Measurements from ENCODE around the gene TMEM45B. TPM values are rescaled to one million over a fixed set of nuclear protein-coding genes. Genes with fewer than 3 reads are reported as not detected.
"Not testable (repeated sequence)": the region's sequence is repeated elsewhere in the genome, so short reads cannot be mapped to it uniquely, and the experiment has no call there.

Gene TMEM45B
- total RNA-seq, 2 donors from 2014 or later: 4.4 to 4.8 TPM

- H3K4me3 Mint-ChIP-seq; DNase-seq; H3K9me3 ChIP-seq (ENCODE audit: control insufficient read depth, low read length, poor library complexity, severe bottlenecking); ATAC-seq; H3K36me3 Mint-ChIP-seq (ENCODE audit: low read depth): not testable (repeated sequence)
- Mint-ChIP-seq H3K4me1 (peaks cover 25% of the 10 kb centered on the region), H3K27ac (peak overlapping the region; percentile 37), H3K27me3 (peaks cover 14% of the 10 kb centered on the region)
Observed at GRCh38 chr11:129818236-129818635, 2.6 kb downstream of the TMEM45B start.

GRCh38 chr11:129819237-129819636, 3.6 kb downstream of the TMEM45B start:
- Mint-ChIP-seq H3K4me1 (peaks cover 22% of the 10 kb centered on the region), H3K36me3 (ENCODE audit: low read depth) (no peaks in the 10 kb centered on the region), H3K27me3 (peaks cover 14% of the 10 kb centered on the region), H3K27ac (no peak overlapping the region), H3K4me3 (no peak overlapping the region)
- ATAC-seq (no peak), DNase-seq (no peak)
- H3K9me3 ChIP-seq (ENCODE audit: control insufficient read depth, low read length, poor library complexity, severe bottlenecking): no peaks in the 10 kb centered on the region

GRCh38 chr11:129820228-129820627, 4.6 kb downstream of the TMEM45B start:
- H3K27me3 Mint-ChIP-seq: peaks cover 14% of the 10 kb centered on the region

GRCh38 chr11:129823281-129823680, 7.6 kb downstream of the TMEM45B start:
- not testable (repeated sequence) for ATAC-seq; H3K27me3 Mint-ChIP-seq; H3K4me3 Mint-ChIP-seq; H3K4me1 Mint-ChIP-seq; H3K9me3 ChIP-seq (ENCODE audit: control insufficient read depth, low read length, poor library complexity, severe bottlenecking); H3K27ac Mint-ChIP-seq; DNase-seq; H3K36me3 Mint-ChIP-seq (ENCODE audit: low read depth)

More at GRCh38 chr11:129820228-129820627, 4.6 kb downstream of the TMEM45B start:
- H3K36me3 Mint-ChIP-seq (ENCODE audit: low read depth); ATAC-seq; H3K9me3 ChIP-seq (ENCODE audit: control insufficient read depth, low read length, poor library complexity, severe bottlenecking); H3K4me3 Mint-ChIP-seq; DNase-seq: not testable (repeated sequence)
- Mint-ChIP-seq H3K27ac (peak overlapping the region; percentile 4), H3K4me1 (peaks cover 18% of the 10 kb centered on the region)

- H3K27me3 Mint-ChIP-seq; H3K27ac Mint-ChIP-seq; H3K36me3 Mint-ChIP-seq (ENCODE audit: low read depth); H3K4me3 Mint-ChIP-seq; ATAC-seq; H3K9me3 ChIP-seq (ENCODE audit: control insufficient read depth, low read length, poor library complexity, severe bottlenecking); DNase-seq; H3K4me1 Mint-ChIP-seq: not testable (repeated sequence)
Observed at GRCh38 chr11:129823799-129824198, 8.2 kb downstream of the TMEM45B start.

- H3K27ac Mint-ChIP-seq: no peak overlapping the region
- DNase-seq (no peak), ATAC-seq (peak; percentile 21)
- no peaks in the 10 kb centered on the region for H3K36me3 Mint-ChIP-seq (ENCODE audit: low read depth)
- no peak overlapping the region for H3K4me3 Mint-ChIP-seq
- no peaks in the 10 kb centered on the region for H3K27me3 Mint-ChIP-seq
- H3K4me1 Mint-ChIP-seq: peaks cover 6% of the 10 kb centered on the region
- no peaks in the 10 kb centered on the region for H3K9me3 ChIP-seq (ENCODE audit: control insufficient read depth, low read length, poor library complexity, severe bottlenecking)
Observed at GRCh38 chr11:129825380-129825779, 9.7 kb downstream of the TMEM45B start.

GRCh38 chr11:129828301-129828836, 12.7 kb downstream of the TMEM45B start:
- H3K4me3 Mint-ChIP-seq: no peak overlapping the region
- no peaks in the 10 kb centered on the region for H3K36me3 Mint-ChIP-seq (ENCODE audit: low read depth)
- ATAC-seq (no peak), DNase-seq (no peak)
- peaks cover 6% of the 10 kb centered on the region for H3K4me1 Mint-ChIP-seq
- H3K27me3 Mint-ChIP-seq: no peaks in the 10 kb centered on the region
- no peak overlapping the region for H3K27ac Mint-ChIP-seq
- no peaks in the 10 kb centered on the region for H3K9me3 ChIP-seq (ENCODE audit: control insufficient read depth, low read length, poor library complexity, severe bottlenecking)

GRCh38 chr11:129829497-129829896, 13.8 kb downstream of the TMEM45B start:
- H3K27me3 Mint-ChIP-seq; H3K27ac Mint-ChIP-seq; DNase-seq; H3K36me3 Mint-ChIP-seq (ENCODE audit: low read depth); ATAC-seq; H3K9me3 ChIP-seq (ENCODE audit: control insufficient read depth, low read length, poor library complexity, severe bottlenecking); H3K4me1 Mint-ChIP-seq; H3K4me3 Mint-ChIP-seq: not testable (repeated sequence)

- ATAC-seq; H3K4me3 Mint-ChIP-seq; H3K36me3 Mint-ChIP-seq (ENCODE audit: low read depth); DNase-seq; H3K9me3 ChIP-seq (ENCODE audit: control insufficient read depth, low read length, poor library complexity, severe bottlenecking); H3K27ac Mint-ChIP-seq; H3K27me3 Mint-ChIP-seq: not testable (repeated sequence)
- peaks cover 10% of the 10 kb centered on the region for H3K4me1 Mint-ChIP-seq
Observed at GRCh38 chr11:129831227-129831626, 15.6 kb downstream of the TMEM45B start.

- H3K27ac Mint-ChIP-seq: peak overlapping the region; percentile 34
- H3K36me3 Mint-ChIP-seq (ENCODE audit: low read depth); H3K27me3 Mint-ChIP-seq; DNase-seq; H3K9me3 ChIP-seq (ENCODE audit: control insufficient read depth, low read length, poor library complexity, severe bottlenecking); ATAC-seq; H3K4me3 Mint-ChIP-seq: not testable (repeated sequence)
- peaks cover 14% of the 10 kb centered on the region for H3K4me1 Mint-ChIP-seq
Observed at GRCh38 chr11:129833260-129833659, 17.6 kb downstream of the TMEM45B start.

GRCh38 chr11:129836423-129836891, 20.8 kb downstream of the TMEM45B start:
- H3K36me3 Mint-ChIP-seq (ENCODE audit: low read depth); H3K9me3 ChIP-seq (ENCODE audit: control insufficient read depth, low read length, poor library complexity, severe bottlenecking); DNase-seq; H3K4me3 Mint-ChIP-seq; H3K27me3 Mint-ChIP-seq: not testable (repeated sequence)
- peak; percentile 42 for ATAC-seq
- H3K4me1 Mint-ChIP-seq: peaks cover 25% of the 10 kb centered on the region
- peak overlapping the region; percentile 41 for H3K27ac Mint-ChIP-seq

GRCh38 chr11:129836979-129837378, 21.3 kb downstream of the TMEM45B start:
- no peak for ATAC-seq

GRCh38 chr11:129840236-129840635, 24.6 kb downstream of the TMEM45B start:
- Mint-ChIP-seq H3K27ac (peak overlapping the region; percentile 88), H3K4me3 (peak overlapping the region; percentile 79), H3K27me3 (no peaks in the 10 kb centered on the region), H3K36me3 (ENCODE audit: low read depth) (peaks cover 3% of the 10 kb centered on the region), H3K4me1 (peaks cover 30% of the 10 kb centered on the region)
- ATAC-seq: peak; percentile 41
- H3K9me3 ChIP-seq (ENCODE audit: control insufficient read depth, low read length, poor library complexity, severe bottlenecking): no peaks in the 10 kb centered on the region
- no peak for DNase-seq

More at GRCh38 chr11:129836979-129837378, 21.3 kb downstream of the TMEM45B start:
- no peaks in the 10 kb centered on the region for H3K9me3 ChIP-seq (ENCODE audit: control insufficient read depth, low read length, poor library complexity, severe bottlenecking)
- H3K4me3 Mint-ChIP-seq: no peak overlapping the region
- H3K27ac Mint-ChIP-seq: peak overlapping the region; percentile 41
- H3K4me1 Mint-ChIP-seq: peaks cover 28% of the 10 kb centered on the region
- H3K36me3 Mint-ChIP-seq (ENCODE audit: low read depth): peaks cover 3% of the 10 kb centered on the region
- DNase-seq: no peak
- H3K27me3 Mint-ChIP-seq: no peaks in the 10 kb centered on the region

GRCh38 chr11:129842138-129842537, 26.5 kb downstream of the TMEM45B start:
- no peak overlapping the region for H3K4me3 Mint-ChIP-seq
- DNase-seq (no peak), ATAC-seq (no peak)
- H3K27ac Mint-ChIP-seq: peak overlapping the region; percentile 88
- H3K9me3 ChIP-seq (ENCODE audit: control insufficient read depth, low read length, poor library complexity, severe bottlenecking): no peaks in the 10 kb centered on the region
- H3K36me3 Mint-ChIP-seq (ENCODE audit: low read depth): peaks cover 3% of the 10 kb centered on the region
- H3K4me1 Mint-ChIP-seq: peaks cover 41% of the 10 kb centered on the region
- no peaks in the 10 kb centered on the region for H3K27me3 Mint-ChIP-seq
